GM12801 (cell line): Measurements from ENCODE around the gene NCAPG2.

Source experiments
- TF ChIP-seq, protein P1 (sequence below): IDR thresholded peaks from one replicate; pipeline ENCODE4 v1.5.1; 2011; ENCODE audit warnings: control low read depth; ENCODE audit not compliant: insufficient read length; ENCODE audit errors: extremely low read depth

Gene NCAPG2

DNA sequence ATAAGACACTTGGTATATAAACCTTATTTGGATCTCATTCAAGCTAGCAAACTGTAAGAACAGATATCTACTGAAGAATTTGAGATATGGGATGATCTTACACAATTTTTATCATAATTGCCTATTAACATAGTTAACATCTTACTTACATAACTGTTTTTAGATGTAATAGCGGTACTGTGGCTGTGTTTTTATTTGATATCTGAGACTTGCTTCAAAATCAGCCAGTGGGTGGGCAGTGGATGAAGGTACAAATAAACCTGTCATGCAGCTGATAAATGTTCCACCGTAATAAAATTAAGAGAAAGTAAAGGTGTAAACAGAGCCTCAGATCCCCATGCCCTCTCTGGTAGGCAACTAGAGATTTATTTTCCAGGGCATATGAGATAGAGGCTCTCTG lies 88.6 kb downstream of the NCAPG2 start:
- TF ChIP-seq, protein P1, sequence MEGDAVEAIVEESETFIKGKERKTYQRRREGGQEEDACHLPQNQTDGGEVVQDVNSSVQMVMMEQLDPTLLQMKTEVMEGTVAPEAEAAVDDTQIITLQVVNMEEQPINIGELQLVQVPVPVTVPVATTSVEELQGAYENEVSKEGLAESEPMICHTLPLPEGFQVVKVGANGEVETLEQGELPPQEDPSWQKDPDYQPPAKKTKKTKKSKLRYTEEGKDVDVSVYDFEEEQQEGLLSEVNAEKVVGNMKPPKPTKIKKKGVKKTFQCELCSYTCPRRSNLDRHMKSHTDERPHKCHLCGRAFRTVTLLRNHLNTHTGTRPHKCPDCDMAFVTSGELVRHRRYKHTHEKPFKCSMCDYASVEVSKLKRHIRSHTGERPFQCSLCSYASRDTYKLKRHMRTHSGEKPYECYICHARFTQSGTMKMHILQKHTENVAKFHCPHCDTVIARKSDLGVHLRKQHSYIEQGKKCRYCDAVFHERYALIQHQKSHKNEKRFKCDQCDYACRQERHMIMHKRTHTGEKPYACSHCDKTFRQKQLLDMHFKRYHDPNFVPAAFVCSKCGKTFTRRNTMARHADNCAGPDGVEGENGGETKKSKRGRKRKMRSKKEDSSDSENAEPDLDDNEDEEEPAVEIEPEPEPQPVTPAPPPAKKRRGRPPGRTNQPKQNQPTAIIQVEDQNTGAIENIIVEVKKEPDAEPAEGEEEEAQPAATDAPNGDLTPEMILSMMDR, result no peak

DNA sequence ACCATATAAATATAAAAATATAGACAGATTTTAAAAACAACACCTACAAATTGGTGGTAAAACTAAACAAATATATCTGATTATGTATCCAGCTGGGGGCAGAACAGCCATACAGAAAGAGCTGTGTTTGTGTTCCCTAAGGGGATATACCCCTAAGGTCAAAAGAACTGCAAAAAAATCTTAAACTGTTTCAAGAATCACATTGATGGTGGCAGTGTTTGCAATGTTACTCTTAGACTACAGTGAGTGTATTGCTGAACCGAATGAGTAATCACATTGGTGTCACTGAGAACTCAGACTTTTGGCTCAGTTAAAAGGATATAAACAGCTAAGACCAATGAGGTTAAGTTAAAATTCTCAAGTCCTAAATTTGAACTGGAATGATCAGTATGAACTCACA lies 89.9 kb downstream of the NCAPG2 start:
- TF ChIP-seq, protein P1, result no peak

DNA sequence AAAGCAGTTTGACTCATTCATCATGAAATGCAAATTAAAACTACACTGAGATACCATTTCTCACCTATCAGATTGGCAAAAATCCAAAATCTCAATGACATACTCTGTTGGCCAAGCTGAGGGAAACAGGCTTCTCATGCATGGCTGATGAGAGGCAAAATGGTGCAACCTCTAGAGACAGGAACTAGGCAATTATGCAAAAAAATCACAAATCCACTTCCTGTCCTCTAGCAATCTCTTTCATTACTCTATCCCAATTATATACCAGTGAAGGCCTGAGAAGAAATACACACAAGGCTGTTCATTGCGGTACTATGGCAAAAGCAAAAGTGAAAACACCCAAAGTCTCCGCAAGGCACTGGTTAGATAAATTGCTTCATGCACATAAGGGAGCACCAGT lies 91.1 kb downstream of the NCAPG2 start:
- TF ChIP-seq, protein P1, result no peak

DNA sequence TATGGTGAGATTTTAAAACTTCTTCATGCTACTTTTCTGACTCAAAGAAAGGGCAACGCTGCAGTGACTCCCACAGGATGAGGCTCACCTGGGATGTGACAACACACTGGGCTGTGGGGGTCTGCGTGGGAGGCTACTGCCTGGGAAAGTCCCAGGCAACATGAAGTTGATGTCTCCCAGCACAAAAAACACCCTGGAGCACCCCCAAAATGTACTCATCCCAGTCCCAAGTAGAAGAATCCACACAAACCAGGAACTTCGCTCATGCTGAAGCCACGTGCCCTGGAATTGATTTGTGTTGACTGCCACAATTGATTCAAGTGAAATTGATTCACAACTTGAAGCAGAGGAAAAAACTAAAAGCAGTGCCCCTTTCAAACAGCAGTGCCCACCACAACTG lies 92.1 kb downstream of the NCAPG2 start:
- TF ChIP-seq, protein P1, result no peak

DNA sequence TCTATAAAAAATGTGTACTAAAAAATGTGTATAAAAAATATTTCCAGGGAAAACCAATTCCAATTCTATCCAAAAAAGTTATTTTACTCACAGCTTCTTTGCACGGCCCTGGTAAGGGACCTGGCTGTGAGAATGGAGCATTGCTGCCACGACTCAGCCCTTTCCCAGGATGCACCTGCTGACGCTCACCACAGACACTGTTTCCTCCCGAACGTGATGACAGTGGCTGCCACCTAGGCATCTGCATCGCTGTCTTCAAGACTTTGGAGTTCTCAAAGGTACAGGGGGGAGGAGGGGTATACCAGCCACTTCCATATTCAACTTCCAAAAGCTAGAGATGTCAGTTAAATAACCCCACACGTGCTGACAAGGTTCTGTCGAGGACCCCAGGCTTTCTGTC lies 93.1 kb downstream of the NCAPG2 start:
- TF ChIP-seq, protein P1, result no peak

DNA sequence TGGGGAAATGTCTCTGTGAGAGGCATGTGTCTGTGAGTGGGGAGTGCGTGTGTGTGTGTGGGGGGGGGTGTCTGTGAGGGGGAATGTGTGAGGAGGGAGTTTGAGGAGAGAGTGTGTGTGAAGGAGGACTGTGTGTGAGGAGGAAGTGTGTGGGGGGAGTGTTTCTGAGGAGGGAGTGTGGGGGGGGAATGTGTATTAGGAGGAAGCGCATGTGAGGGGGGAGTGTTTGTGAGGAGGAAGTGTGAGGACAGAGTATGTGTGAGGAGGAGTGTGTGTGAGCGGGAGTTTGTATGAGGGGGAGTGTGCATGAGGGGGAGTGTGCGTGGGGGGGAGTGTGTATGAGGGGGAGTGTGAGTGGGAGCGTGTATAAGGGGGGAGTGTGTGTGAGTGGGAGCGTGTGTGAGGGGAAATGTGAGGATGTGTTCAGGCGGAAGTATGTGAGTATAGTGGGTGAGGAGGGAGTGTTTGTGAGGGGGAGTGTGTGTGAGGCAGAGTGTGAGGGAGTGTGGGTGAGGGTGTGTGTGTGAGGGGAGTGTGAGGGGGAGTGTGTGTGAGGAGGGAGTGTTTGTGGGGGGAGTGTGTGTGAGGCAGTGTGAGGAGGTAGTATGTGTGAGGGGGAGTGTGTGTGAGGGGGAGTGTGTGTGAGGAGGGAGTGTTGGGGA lies 95.2 kb downstream of the NCAPG2 start:
- TF ChIP-seq, protein P1, result no peak

DNA sequence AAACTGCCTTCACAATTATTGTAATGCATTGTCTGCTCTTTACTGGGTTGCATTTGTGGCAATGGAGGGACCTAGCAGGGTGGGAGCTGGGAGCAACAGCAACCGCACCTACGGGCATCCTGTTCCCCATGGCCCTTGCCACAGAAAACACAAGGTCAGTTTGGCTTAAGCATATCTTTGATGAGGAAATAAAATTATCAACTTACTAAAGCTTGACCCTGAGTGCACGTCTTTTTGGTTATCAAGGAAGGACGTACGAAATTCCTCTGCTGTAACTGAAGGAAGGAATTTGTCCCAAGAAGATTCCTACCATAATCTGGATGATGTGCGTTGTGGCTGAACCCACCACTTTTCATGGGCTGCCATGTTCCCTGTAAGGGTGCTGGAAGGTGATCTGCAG lies 97.0 kb downstream of the NCAPG2 start:
- TF ChIP-seq, protein P1, result no peak
